ENCODE results near the gene ZIC4.

Gene ZIC4

GRCh38 chr3:147416931-147417330 lies 10.6 kb upstream of the ZIC4 start:
- no peak for TF ChIP-seq CTCF (conservative IDR thresholded peaks at IDR 0.05)
- no peak for TF ChIP-seq ZFX (IDR thresholded peaks at IDR 0.05)
- no peak overlapping the region for H3K27ac ChIP-seq

GRCh38 chr3:147415874-147416273 lies 9.5 kb upstream of the ZIC4 start:
- TF ChIP-seq CTCF (conservative IDR thresholded peaks at IDR 0.05): no peak; the same call in 1 of the 2 replicates
- TF ChIP-seq ZFX (IDR thresholded peaks at IDR 0.05): no peak
- H3K27ac ChIP-seq: no peak overlapping the region

- TF ChIP-seq ZFX (IDR thresholded peaks at IDR 0.05): no peak
- no peak for TF ChIP-seq CTCF (conservative IDR thresholded peaks at IDR 0.05)
- H3K27ac ChIP-seq: no peak overlapping the region
Measured at GRCh38 chr3:147415286-147415685, 8.9 kb upstream of the ZIC4 start.

GRCh38 chr3:147414390-147415138 lies 8.2 kb upstream of the ZIC4 start:
- TF ChIP-seq CTCF (conservative IDR thresholded peaks at IDR 0.05) (no peak), ZFX (IDR thresholded peaks at IDR 0.05) (no peak)
- no peak overlapping the region for H3K27ac ChIP-seq

GRCh38 chr3:147413686-147414389 lies 7.5 kb upstream of the ZIC4 start:
- TF ChIP-seq ZFX (IDR thresholded peaks at IDR 0.05): no peak
- TF ChIP-seq CTCF (conservative IDR thresholded peaks at IDR 0.05): no peak
- H3K27ac ChIP-seq: no peak overlapping the region

GRCh38 chr3:147412917-147413685 lies 6.8 kb upstream of the ZIC4 start:
- TF ChIP-seq CTCF (conservative IDR thresholded peaks at IDR 0.05) (no peak), ZFX (IDR thresholded peaks at IDR 0.05) (no peak)
- H3K27ac ChIP-seq: no peak overlapping the region
